GM19463 (cell line): ENCODE data around the gene SPTLC3.

ENCODE experiments used
- ATAC-seq: cut with Tn5 transposase; IDR thresholded peaks from one replicate; pipeline ENCODE4 v1.9.1; 2021; ENCODE audit warnings: mild to moderate bottlenecking, moderate library complexity; ENCODE audit not compliant: unreplicated experiment

Gene SPTLC3

DNA sequence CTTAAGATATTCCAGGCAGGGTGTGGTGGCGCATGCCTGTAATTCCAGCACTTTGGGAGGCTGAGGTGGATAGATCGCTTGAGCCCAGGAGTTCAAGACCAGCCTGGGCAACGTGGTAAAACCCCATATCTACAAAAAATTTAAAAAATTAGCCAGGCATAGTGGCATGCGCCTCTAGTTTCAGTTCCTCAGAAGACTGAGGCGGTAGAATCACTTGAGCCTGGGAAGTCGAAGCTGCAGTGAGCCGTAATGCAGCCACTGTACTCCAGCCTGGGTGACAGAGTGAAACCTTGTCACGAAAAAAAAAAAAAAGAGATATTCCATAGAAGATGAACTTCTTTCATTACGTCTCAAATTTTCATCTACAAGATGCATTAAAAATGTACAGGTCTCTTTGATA is 165.6 kb downstream of the SPTLC3 start:
- peak; percentile 87 for ATAC-seq

DNA sequence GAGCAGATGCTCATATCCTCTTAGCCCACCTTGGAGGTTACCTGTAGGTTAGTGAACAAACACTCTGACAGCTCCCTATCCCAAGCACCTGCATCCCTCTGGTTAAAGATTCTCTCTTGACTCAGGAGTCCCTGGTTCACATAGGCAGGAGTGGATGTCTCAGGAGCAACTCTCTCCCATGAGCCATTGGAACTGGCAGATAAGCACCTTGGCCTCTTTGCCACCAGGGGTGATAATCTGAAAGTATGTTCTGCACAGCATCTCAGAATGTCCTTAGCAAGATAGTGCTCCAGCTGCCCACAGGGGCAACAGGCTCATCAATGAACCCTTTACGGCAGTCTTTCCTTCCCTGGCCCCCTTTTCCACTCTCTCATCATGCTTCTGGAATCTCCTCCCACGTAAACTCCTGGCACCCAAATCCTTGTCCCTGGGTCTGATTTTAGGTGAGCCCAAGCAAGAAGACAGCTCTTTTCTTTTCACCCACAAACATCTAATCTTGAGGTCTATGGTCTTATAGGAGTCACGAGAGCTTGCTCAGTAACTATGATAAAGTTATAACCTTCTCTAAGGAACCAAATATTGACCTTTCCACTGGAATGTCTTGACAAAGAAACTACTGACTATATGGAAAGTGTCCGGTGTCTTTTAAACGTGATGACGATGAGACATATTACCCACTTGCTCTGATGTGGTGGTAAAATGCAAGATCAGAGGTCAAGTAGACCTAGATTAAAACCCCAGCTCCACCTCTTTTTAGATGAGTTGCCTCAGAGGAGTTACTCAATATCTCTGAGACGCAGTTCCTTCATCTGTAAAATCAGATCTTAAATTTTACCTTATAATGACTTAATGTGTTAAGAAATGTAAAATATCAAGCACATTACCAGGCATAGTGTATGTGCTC is 172.5 kb downstream of the SPTLC3 start:
- no peak for ATAC-seq

DNA sequence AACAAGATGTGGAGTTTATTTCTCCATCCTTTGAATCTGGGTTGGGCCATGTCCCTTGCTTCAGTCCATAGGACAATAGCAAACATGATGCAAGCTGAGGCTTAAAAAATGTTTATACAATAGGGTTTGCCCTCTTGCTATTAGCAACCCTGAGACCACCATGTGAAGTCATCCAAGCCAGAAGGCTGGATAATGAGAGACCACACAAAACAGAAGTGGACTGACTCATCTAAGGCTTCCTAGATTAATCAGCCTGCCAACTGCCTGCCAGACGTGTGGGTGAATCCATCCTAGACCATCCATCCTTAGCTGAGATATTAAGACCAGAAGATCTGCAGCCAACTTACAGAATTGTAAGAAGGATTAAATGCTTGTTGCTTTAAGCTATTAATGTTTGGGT is 174.2 kb downstream of the SPTLC3 start:
- peak; percentile 86 for ATAC-seq

DNA sequence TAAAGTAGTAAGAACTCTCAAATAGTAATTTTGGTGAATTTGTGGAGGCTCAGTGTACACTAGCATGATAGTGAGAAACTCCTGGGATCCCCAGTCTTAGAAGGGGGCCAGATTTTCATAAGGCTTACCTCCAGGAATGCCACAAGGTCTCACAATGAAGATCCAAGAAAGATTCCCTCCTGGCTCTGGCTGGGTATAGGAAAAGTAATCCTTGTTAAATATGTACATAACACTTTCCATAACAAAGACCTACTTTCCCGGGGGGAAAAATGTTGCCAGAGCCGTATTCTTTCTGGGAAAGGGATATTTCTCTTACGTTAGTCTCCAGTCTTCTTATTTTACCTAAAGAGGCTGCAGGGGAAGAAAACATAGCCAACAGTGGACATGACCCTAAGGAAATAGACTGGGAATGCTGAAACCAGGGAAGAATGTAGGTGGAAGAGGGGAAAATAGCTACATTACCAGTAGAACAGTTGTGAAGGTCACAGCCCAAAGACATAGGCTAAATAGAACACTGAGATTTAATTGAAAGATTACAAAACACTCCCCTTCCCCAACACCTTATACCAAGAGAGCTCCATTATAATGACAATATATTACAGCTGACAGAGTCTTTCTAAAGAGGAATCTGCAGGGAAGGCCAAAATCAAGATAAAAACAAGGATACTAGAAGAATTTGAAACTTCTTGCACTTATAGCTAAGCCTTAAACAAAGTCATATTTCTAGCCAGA is 177.4 kb downstream of the SPTLC3 start:
- ATAC-seq: no peak

DNA sequence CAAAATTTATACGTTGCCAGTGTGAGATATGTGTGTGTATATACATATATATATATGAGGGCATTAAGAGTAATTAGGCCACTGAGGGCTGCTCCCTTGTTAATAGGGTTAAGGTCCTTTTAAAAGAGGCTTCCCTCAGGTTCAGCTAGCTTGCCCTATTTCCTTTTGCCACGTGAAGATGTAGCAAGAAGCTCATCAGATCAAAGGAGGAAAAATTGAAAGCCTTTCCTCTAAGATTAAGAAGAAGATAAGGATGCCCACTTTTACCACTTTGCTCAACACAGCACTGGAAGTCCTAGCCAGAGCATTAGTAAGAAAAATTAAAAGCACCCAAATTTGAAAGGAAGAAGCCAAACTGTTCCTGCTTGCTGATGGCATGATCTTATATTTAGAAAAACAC is 179.1 kb downstream of the SPTLC3 start:
- no peak for ATAC-seq

DNA sequence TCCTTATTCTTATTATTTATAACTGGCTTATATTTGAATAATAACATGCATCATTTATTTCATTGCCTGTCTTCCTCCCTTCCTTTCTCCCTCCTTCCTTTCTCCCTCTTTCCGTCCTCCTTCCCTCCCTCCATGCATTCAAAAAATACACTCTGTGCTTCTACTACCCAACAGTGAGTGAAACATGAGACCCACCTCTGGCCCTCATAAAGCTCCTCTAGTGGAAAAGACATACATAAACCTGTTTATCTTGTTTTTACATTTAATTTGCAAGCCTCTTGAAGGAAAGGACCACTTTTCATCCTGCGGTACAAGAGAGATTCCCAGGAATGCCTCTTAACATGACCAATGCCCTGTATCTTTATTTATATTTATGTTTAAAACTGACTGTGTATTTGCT is 190.5 kb downstream of the SPTLC3 start:
- no peak for ATAC-seq

DNA sequence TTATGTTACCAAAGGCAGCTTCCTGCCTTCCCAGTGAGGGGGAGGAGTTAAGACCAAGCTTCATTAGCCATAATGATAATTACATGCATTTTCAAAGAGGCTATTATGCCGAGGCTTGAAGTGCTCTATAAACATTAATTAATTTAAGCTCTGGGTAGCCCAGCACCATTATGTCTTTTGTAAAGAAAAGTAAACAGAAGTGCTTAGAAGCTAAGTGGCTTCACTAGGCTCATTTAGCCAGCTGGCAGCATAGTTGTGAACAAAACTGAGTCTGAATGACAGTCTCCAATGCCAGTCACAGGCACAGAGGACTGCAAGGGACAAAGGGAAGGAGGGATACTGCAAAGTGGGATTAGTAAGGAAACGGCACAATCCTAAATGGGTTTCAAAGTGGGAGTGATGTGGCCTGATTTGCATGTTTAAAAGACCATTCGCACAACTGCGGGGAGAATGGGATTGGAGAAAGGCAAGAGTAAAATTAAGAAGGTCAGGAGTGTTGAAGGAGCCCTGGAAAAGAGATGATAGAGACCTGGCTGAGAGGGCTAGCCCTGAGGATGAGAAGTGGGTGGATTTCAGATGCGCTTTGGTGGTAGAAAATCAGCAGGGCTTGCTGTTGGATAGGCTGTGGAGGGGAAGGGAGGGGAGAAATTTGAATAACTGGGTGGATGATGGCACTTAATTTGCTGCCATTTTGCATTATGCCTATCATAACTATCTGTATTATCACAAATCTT is 192.2 kb downstream of the SPTLC3 start:
- ATAC-seq: no peak

DNA sequence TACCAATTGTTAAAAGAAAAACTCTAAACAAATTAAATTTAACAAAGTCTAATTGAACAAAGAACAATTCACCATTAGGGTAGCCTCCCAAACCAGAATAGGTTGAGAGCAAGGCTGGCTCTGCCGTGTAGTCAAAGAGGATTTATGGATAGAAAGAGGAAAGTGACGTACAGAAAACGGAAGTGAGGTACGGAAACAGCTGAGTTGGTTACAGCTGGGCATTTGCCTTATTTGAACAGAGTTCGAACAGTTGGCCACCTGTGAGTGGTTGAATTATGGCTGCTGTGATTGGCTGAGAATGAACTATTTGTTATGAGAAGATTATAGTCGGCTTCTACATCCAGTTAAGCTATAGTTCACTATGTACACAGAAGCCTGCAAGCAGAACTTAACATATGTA is 193.8 kb downstream of the SPTLC3 start:
- no peak for ATAC-seq

DNA sequence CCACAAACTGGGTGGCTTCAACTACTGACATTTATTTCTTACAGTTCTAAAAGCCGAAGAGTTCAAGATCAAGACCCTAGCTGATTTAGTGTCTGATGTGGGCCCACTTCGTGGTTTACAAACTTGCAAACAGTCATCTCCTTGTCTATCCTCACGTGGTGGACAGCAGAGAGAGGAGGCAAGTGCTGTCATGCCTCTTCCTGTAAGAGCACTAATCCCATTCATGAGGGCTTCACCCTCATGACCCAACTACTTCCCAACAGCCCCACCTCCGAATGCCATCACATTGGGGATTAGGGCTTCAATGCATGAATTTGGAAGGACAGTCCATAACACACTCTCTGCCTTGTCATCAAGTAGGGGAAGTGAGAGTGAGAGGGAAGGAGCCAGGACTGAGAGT is 196.7 kb downstream of the SPTLC3 start:
- ATAC-seq: no peak

DNA sequence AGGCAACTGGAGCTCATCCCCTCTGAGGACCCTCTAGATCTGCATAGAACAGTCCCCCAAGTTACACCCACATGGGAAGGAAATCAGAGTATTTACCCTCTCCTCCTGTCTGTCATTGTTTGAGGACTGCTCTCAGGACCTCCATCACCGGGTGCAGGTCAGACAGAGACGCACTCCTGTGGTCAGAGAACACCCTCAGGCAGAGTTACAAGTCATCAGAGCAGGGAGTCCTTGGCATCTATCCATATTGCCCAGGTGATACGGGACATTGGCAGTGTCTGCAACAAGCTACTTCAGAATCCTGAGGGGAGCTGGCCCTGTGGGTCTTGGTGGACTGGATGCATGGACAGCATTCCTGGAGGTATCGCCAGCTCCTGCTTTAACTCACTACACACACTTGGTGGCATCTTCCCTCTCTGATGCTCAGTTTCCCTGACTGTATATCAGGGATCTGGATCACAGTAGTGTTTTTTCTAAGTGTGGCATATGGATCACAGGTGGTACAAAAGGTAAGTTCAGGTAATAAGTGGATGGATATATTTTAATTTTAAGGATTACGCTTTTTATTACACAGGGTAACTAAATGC is 197.2 kb downstream of the SPTLC3 start:
- no peak for ATAC-seq

DNA sequence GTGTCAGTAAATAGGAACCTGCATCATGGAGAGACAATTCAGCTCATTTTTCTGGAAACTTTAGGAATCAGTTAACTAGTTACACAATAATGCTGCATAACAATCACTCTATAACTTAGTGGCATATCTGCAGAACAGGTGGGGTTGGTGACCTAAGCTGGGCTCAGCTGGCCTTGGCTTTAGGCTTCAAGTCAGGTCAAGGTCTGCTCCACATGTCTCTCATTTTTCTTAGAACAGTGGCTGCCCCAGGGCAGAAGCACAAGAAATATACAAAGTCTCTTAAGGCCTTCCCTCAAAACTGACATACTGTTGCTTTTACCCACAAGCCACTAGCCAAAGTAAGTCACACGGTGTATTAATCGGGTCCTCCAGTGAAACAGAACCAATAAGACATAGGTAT is 198.2 kb downstream of the SPTLC3 start:
- ATAC-seq: no peak

DNA sequence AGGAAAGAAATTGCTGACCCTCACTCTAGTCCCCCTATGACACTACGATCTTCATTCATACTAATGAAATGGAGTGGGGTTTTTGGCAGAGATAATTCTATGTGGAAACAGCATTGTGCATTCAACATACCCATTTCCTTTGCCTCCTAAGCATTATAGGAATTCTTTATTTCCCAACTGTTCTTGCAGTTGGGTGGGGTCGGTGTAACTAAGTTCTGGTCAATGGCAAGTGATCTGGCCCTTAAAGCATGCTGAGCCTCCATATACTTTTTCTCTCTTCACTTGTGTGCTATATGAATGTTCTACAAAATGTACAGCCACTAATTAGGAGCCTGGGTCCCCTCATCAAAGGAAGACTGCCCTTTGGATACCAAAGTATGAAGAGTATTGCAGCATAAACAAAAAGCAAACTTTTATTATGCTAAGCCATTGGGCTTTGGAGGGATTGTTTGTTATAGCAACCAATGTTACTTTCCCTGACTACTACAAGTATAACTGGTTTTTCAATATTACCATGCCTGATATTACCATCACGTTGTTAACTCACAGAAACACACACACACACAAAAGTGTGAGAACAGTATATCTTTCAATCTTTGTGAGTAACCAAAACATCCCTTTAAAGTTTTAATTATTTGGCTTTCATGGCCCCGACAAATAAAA is 203.3 kb downstream of the SPTLC3 start:
- ATAC-seq: no peak

DNA sequence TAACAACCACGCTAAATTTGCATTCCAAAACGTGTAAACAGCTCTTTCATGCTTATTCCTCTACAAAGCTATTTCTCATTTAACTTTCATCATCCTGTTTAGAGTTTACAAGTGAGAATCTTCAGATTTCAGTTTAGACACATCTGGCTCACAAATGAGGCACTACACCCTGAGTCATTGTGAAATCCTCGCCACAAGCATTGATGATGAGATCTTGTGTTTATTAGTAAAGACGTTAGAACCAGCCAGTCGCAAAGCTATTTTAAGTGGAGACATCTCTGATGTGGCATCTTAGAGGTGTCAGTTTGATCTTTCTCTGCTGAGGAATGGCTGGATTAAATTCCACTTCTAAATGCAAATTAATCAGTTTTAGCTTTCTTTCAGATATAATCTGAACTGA is 204.0 kb downstream of the SPTLC3 start:
- ATAC-seq: no peak

DNA sequence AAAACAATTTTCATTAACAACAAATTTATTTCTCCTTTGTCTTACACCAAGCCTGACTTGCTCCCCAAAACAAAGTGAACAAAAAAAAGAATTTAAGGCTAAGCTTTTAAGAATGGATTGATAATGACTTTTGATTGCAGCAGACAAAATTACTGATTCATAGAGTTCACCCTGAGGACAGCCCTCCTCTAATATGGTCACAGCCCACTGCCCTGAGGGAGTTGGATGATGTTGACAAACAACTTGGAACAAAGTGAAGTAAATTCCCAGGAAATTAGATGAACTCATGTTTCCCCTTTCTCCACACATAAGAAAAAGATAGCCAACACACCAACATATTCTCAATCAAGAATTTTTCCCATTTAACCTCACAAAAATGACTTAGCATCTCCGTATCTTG is 204.6 kb downstream of the SPTLC3 start:
- no peak for ATAC-seq

DNA sequence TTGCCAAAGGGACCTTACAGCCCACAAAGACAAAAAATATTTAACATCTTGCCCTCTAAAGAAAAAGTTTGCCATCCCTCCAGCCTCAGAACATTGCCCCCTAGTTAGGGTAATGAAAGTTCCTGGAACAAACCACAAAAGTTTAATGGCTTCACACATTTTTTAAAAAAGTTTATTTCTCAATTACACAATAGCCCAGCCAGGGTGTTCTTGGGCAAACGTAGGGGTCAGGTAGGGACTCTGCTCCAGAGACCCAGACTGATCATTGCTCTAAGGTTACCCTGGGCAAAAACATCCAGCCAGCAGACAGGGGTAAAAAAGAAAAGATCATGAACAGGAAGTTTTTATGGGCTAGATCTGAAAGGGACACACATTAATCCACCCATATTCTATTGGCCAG is 207.8 kb downstream of the SPTLC3 start:
- no peak for ATAC-seq
